Stimulated activated CD4-positive, alpha-beta T cell treated with anti-CD3 and anti-CD28 coated beads, TNF-alpha, amount 100 ng/mL, for 48 hours (primary cell): Measurements from ENCODE around the gene PCTP.

Experiments
- DNase-seq, 3 donors: peaks; one replicate each; pipeline ENCODE4 v3.0.0-alpha.2; 2020; ENCODE audit warnings: low read depth in 3 of 3

The PCTP gene

DNA sequence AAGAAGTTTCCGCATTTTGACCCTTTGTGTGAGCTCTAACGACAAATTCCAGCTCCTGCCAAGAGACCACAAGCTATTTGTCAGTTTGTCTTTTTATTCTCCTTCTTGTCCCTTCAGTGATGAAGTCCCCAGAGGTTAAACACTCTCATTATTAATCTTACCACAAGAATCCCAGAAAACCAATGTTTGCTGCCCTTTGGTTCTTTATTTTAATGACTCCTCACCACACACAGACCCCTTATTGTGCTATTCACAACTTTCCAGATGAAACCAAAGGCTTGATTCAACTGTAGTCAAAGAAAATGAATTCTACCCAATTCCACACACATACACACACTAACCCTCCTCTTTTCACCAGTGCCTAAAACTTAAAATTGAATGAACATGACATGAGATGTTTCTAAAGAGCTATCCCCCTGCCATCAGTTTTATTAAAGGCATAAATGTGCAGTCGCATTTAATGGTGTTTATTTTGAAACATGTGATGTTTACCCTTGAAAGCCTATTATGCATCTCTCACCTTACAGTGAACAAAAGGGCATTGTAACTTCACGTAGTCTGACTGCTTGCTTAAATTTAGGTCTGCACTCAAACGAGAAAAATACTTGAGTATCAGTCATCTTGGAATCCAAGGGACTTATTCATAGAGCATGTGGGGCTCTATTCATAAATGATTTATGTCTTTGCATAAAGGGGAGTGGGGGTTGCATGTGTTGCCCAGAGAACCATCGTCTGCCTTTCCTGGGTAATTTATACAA, 44.1 kb downstream of the PCTP start:
- DNase-seq, result no peak

DNA sequence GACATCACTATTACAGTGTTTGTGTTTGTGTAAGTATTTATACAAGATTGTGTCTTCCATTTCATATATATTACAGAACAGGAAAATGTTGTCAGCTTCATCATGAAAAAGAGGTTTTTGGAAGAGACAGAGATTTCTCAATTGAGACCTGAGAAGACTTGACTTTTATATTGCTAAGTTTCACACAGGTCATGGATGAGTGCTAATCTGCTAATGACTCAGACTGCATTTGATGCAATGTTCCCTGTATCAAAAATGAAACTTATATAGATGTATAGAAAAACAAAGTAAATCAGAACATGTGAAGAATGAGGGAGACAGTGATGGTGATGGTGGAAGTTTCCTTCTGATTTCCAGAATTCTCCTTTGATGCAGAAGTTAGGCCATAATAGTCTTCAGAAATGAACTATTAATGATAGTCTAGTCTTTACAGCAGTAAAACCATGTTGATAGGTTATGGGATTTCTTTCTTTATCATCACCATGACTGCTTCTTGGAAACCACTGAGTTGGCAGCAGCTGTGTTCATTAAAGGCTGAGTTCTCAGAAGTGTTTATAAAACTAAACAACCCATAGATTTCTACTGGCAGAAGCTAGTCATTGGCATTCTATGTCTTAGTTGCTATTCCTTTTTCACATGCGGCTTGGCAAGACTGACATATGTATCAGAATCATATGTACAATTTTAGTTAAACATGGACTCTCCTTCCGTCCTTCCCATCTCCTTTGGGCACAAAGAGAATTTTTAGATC, 56.1 kb downstream of the PCTP start:
- no peak for DNase-seq

GRCh38 chr17:55811536-55811935, 60.7 kb downstream of the PCTP start:
- no peak for DNase-seq

- no peak for DNase-seq
Measured at GRCh38 chr17:55812323-55812722, 61.5 kb downstream of the PCTP start.

- no peak for DNase-seq
Measured at GRCh38 chr17:55813944-55814343, 63.1 kb downstream of the PCTP start.

GRCh38 chr17:55814377-55814776, 63.5 kb downstream of the PCTP start:
- no peak for DNase-seq

DNA sequence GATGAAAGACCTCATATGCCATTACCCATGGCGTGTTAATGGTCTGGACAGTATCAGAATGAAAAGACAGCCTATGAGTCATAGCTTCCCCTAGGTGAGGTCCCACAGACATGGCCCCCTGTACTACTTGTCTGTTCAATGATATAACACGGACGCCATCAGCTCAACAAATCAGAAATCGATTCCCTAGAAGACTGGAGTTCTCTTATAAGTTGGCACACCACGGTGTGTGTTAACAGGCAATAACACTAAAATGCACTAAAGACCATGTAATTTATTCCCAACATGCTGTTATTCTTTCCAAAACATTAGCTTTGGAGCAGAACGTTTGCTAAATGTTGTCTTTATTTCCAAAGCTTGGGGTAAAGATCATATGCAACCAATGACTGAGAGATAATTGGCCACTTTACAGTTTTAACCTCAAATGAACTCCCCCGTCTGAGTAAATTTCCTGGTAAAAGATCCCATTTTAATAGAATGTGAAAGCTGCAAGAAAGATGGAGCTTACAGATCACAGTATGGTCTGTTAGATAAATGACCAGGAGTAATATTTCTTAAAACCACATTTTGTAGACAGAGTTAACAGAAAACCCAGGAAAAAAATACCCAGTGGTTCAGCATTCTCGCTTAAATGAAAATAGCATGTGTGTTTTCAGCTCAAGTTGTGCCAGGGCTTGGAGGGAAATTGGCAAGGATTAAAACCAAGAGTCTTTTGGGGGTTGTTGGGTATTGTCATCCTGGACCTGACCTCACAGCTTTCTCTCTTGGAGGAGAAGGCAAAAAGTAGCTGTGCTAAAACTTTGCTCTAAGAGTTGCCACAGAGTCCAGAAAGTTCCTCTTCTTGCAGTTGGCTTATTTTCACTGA, 65.9 kb downstream of the PCTP start:
- DNase-seq, result no peak

- no peak for DNase-seq
Measured at GRCh38 chr17:55817397-55817709, 66.5 kb downstream of the PCTP start.

DNA sequence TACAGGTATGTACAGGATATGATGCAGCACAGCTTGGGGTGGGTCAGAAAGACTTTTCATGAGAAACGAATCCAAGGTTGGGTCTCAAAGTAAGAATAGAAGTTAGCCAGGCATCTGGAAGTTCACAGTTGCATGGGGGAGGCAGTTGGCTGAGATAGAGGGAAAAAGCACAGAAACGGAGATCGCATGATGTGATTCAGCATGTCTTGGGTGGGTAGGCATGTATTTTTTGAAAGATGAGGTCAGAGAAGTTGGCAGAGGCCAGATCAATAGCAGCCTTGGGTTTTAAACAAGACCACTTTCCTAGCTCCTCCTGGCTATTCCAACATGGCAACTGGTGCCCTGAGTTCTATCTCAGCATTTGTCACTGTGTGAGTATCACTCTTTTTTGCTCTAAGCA, 67.2 kb downstream of the PCTP start:
- no peak for DNase-seq

DNA sequence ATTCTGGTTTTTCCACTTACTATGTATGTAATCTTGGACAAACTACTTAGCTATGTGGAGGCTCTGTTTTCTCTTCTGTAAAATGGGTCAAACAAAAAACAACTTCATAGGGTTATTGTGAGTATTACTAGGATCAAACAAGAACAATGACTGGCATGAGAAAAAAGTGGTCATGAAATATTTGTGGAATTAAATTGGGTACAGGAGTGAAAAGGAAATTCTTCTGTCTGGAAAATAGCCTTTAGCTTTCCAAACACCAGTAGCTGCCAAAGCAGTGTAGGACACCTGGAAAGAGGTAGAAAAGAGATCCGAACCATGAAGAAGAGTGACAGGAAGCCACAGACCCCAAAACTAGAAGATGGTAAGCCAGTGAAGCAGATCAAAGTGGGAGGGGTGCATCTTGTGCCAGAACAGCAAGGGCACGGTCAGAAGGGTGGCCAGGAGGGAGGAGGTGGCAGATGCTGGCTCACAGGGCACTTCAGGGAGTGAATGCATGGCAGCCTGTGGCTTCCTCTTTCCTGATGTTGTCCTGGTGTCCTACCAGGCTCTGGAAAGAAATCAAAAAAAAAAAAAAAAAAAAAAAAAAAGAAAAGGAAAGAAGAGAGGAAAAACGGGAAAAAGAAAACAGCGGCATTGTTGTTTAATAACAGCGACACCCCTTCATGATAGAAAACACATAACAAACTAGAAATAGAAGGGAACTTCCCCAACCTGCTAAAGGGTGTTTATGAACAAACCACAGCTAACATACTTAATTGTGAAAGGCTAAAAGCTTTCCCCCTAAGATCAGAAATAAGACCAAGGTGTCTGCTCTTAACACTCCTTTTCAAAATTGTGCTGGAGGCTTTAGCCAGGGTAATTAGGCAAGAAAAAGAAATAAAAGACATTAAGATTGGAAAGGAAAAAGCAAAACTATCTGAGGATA, 67.9 kb downstream of the PCTP start:
- DNase-seq, result no peak

- no peak for DNase-seq
Measured at GRCh38 chr17:55820675-55821074, 69.8 kb downstream of the PCTP start.

GRCh38 chr17:55822028-55822427, 71.2 kb downstream of the PCTP start:
- DNase-seq, result no peak

GRCh38 chr17:55825213-55825612, 74.4 kb downstream of the PCTP start:
- DNase-seq, result no peak
